OCI-LY7 (cell line): ENCODE results near the gene CENPU. TPM values are rescaled to one million over a fixed set of nuclear protein-coding genes. Genes with fewer than 3 reads are reported as not detected.

Experiments used
- BruUV-seq: library from RNA; stranded (reverse); fragments of 400-500 nt; replicated peaks from 2 replicates; lab custom pipeline; 2021; lab: Mats Ljungman, UMichigan
- CTCF ChIA-PET: fragments of 300-600 bp; sonication (Branson Sonifier 250); formaldehyde crosslinking; loops from one replicate; lab custom pipeline; 2022; ENCODE audit warnings: antibody characterized with exemption; ENCODE audit not compliant: unreplicated experiment; lab: Charles Lee
- POLR2A ChIA-PET: fragments of 300-600 bp; sonication (Branson Sonifier 250); formaldehyde crosslinking; loops from one replicate; lab custom pipeline; 2022; ENCODE audit warnings: antibody characterized with exemption; lab: Charles Lee
- DNase-seq: peaks from one replicate; pipeline ENCODE4 v3.0.0-alpha.2; 2015; ENCODE audit warnings: low spot score
- H2AFZ ChIP-seq: fragments of 200-600 bp; sonication (generic), shearing (Covaris generic); 2 replicates; pipeline ENCODE4 v1.6.1; 2014; ENCODE audit warnings: mild to moderate bottlenecking, antibody characterized with exemption, low read length, moderate library complexity
- H3K27ac ChIP-seq: fragments of 200-600 bp; sonication (generic); 2 replicates; pipeline ENCODE4 v1.5.1; 2014; ENCODE audit warnings: mixed run types, low read depth, mild to moderate bottlenecking, moderate library complexity, low read length, inconsistent platforms; ENCODE audit not compliant: poor library complexity, severe bottlenecking
- H3K36me3 ChIP-seq: fragments of 200-600 bp; sonication (generic); 2 replicates; pipeline ENCODE4 v1.6.1; 2014; ENCODE audit warnings: mild to moderate bottlenecking, antibody characterized with exemption, low read length, moderate library complexity, mixed read lengths; ENCODE audit not compliant: insufficient read depth
- H3K4me1 ChIP-seq: fragments of 200-600 bp; sonication (generic); 2 replicates; pipeline ENCODE4 v1.5.1; 2014; ENCODE audit warnings: mild to moderate bottlenecking, low read length; ENCODE audit not compliant: insufficient read depth, poor library complexity, severe bottlenecking
- H3K4me2 ChIP-seq: fragments of 200-600 bp; sonication (generic); 2 replicates; pipeline ENCODE4 v1.6.1; 2014; ENCODE audit warnings: mild to moderate bottlenecking, low read length
- H3K4me3 ChIP-seq: fragments of 200-600 bp; sonication (generic); 2 replicates; pipeline ENCODE4 v1.5.1; 2014; ENCODE audit warnings: mild to moderate bottlenecking, low read depth, low read length; ENCODE audit not compliant: poor library complexity, severe bottlenecking
- H3K79me2 ChIP-seq: fragments of 200-600 bp; sonication (generic); 2 replicates; pipeline ENCODE4 v1.6.1; 2016; ENCODE audit warnings: low read depth, mild to moderate bottlenecking, low read length, moderate library complexity, mixed read lengths; ENCODE audit not compliant: insufficient read depth
- H3K9me2 ChIP-seq: fragments of 200-600 bp; sonication (generic); 2 replicates; pipeline ENCODE4 v1.6.1; 2016; ENCODE audit warnings: mild to moderate bottlenecking, low read length, mixed read lengths; ENCODE audit not compliant: insufficient read depth
- H3K9me3 ChIP-seq: fragments of 200-600 bp; sonication (generic); 2 replicates; pipeline ENCODE4 v1.6.1; 2014; ENCODE audit warnings: mild to moderate bottlenecking, mixed run types, low read length, mixed read lengths
- H4K20me1 ChIP-seq: fragments of 200-600 bp; sonication (generic); 2 replicates; pipeline ENCODE4 v1.6.1; 2014; ENCODE audit warnings: mild to moderate bottlenecking, antibody characterized with exemption, low read length, moderate library complexity, mixed read lengths; ENCODE audit not compliant: insufficient read depth
- EZH2phosphoT487 ChIP-seq: fragments of 200-600 bp; sonication (generic); IDR thresholded peaks from 2 replicates; pipeline ENCODE4 v1.6.1; 2018; ENCODE audit warnings: low read depth, borderline replicate concordance, mild to moderate bottlenecking, mixed run types, antibody characterized with exemption, low read length, moderate library complexity, mixed read lengths
- intact Hi-C: fragments of 100-400 bp; cut with micrococcal nuclease; formaldehyde crosslinking; loops from one replicate; pipeline ENCODE4 v1.10.0; 2022; ENCODE audit not compliant: unreplicated experiment
- total RNA-seq, 2 experiments: library from RNA; depleted of rRNA in 1 of 2; stranded (reverse); fragments of >200 nt in 1 of 2; shearing (Covaris generic) in 1 of 2; gene quantifications; 2 replicates each; pipeline ENCODE4 v1.2.3, GENCODE V29; 2014 to 2022
- TF ChIP-seq, protein P1 (sequence below): fragments of 200-600 bp; sonication (generic); conservative IDR thresholded peaks from 2 replicates; pipeline ENCODE4 v1.5.1; 2014; ENCODE audit warnings: mild to moderate bottlenecking, antibody characterized with exemption, low read length, moderate library complexity, mixed read lengths

Gene CENPU
- total RNA-seq, 2 experiments from 2014 or later = 83.9 to 132 TPM

DNA sequence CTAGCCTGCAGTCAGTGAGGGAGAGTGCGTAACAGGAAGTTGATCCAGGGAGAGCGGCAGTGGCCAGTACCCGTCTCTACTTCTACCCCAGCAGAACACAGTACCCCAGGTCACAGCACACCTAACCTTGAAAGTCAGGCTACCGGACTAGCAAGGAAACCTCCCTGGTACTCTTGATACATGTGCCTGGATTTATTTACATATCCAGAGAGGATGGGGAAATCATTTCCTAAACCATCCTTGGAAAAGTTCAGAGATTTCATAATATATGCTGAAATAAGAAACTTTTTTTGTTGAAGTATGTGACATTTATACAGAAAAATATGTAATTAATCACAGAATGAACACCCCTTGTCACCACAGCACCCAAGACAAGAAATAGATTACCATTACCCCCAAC lies 59.9 kb downstream of the CENPU start:
- no peaks in the 10 kb centered on the region for H3K9me3 ChIP-seq
- H3K4me2 ChIP-seq = no peak overlapping the region
- no peak overlapping the region for H3K4me3 ChIP-seq
- DNase-seq = no peak
- H3K36me3 ChIP-seq = no peaks in the 10 kb centered on the region; the same call in 1 of the 2 replicates
- H3K79me2 ChIP-seq = no peaks in the 10 kb centered on the region
- intact Hi-C loops = no loop called here
- CTCF ChIA-PET = no interaction called here
- H3K9me2 ChIP-seq = no peaks in the 10 kb centered on the region
- TF ChIP-seq, protein P1, sequence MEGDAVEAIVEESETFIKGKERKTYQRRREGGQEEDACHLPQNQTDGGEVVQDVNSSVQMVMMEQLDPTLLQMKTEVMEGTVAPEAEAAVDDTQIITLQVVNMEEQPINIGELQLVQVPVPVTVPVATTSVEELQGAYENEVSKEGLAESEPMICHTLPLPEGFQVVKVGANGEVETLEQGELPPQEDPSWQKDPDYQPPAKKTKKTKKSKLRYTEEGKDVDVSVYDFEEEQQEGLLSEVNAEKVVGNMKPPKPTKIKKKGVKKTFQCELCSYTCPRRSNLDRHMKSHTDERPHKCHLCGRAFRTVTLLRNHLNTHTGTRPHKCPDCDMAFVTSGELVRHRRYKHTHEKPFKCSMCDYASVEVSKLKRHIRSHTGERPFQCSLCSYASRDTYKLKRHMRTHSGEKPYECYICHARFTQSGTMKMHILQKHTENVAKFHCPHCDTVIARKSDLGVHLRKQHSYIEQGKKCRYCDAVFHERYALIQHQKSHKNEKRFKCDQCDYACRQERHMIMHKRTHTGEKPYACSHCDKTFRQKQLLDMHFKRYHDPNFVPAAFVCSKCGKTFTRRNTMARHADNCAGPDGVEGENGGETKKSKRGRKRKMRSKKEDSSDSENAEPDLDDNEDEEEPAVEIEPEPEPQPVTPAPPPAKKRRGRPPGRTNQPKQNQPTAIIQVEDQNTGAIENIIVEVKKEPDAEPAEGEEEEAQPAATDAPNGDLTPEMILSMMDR = no peak
- TF ChIP-seq EZH2phosphoT487 = no peak
- POLR2A ChIA-PET = interaction anchor here (0.6 to 0.9 kb wide), 2 partner anchors 34 to 304 kb away, joined by 3 to 4 read pairs; no protein-coding TSS in a partner anchor
- no peaks in the 10 kb centered on the region for H3K4me1 ChIP-seq
- BruUV-seq = no TSS peak
- H2AFZ ChIP-seq = no peak overlapping the region
- H4K20me1 ChIP-seq = no peaks in the 10 kb centered on the region
- no peak overlapping the region for H3K27ac ChIP-seq

DNA sequence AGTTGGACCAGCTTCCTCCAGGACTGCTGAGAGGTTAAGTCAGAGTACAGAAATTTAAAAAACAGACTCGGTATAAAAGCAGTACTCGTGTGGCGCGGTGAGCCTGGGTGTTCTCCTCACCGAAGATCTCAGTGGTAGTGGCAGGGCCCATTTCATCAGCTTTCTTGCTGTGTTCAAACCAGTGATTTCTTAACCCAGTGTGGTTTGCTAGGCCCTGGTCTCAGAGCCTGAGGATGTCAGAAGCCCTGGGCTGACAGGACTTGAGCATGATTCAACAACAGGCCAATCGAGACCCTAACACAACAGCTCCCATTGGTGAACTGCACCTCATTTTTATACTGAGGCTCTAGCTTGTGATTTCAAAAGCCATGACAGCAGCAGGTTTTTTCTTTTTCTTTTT lies 61.2 kb downstream of the CENPU start:
- DNase-seq = no peak
- Histone ChIP-seq H3K79me2 (no peaks in the 10 kb centered on the region), H4K20me1 (no peaks in the 10 kb centered on the region), H3K9me2 (no peaks in the 10 kb centered on the region), H3K4me2 (no peak overlapping the region), H3K4me3 (no peak overlapping the region), H3K36me3 (peaks cover 5% of the 10 kb centered on the region; the same call in 1 of the 2 replicates), H3K4me1 (peaks cover 6% of the 10 kb centered on the region), H2AFZ (no peak overlapping the region), H3K27ac (no peak overlapping the region), H3K9me3 (no peaks in the 10 kb centered on the region)
- intact Hi-C loops = no loop called here
- CTCF ChIA-PET = no interaction called here
- no peak for TF ChIP-seq EZH2phosphoT487
- TF ChIP-seq, protein P1 = no peak
- POLR2A ChIA-PET = interaction anchor here (0.6 to 0.9 kb wide), 2 partner anchors 18 to 55 kb away, joined by 3 to 5 read pairs; no protein-coding TSS in a partner anchor
- no TSS peak for BruUV-seq

DNA sequence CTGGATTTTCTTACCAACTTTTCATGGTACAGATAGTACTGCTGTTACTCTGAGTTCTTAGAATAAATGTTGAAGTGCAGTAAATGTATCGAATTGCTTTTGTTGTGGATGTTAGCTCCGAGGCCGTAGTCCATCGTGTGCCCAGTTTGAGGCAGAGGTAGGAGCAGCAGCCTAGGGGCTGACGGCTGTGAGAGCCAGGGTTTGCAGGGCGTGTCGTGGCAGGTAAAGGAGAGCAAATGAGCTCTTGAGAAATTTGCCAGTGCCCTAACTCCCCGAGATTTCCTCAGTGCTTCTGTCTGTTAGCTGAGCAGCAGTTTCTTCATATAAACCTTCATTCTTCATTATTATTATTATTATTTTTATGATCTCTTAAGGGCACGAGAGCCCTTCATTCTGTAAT lies 62.8 kb downstream of the CENPU start:
- BruUV-seq = no TSS peak
- intact Hi-C loops = no loop called here
- ChIA-PET POLR2A (interaction anchor here (0.7 kb wide), 1 partner anchor 54 kb away, joined by 3 read pairs; no protein-coding TSS in a partner anchor), CTCF (no interaction called here)
- Histone ChIP-seq H3K4me2 (no peak overlapping the region), H2AFZ (no peak overlapping the region), H3K36me3 (peaks cover 9% of the 10 kb centered on the region; the same call in 1 of the 2 replicates), H3K79me2 (no peaks in the 10 kb centered on the region), H4K20me1 (no peaks in the 10 kb centered on the region), H3K4me3 (no peak overlapping the region), H3K9me2 (no peaks in the 10 kb centered on the region), H3K9me3 (no peaks in the 10 kb centered on the region), H3K27ac (no peak overlapping the region), H3K4me1 (peaks cover 6% of the 10 kb centered on the region)
- no peak for TF ChIP-seq EZH2phosphoT487
- no peak for DNase-seq
